OCI-LY7 (cell line): ENCODE results near the gene TDRD7.

Experiments
- CTCF ChIP-seq: fragments of 200-600 bp; sonication (generic); conservative IDR thresholded peaks from 2 replicates; pipeline ENCODE4 v1.5.1; 2014; ENCODE audit warnings: mild to moderate bottlenecking, antibody characterized with exemption, low read length, moderate library complexity, mixed read lengths
- EZH2phosphoT487 ChIP-seq: fragments of 200-600 bp; sonication (generic); IDR thresholded peaks from 2 replicates; pipeline ENCODE4 v1.6.1; 2018; ENCODE audit warnings: low read depth, borderline replicate concordance, mild to moderate bottlenecking, mixed run types, antibody characterized with exemption, low read length, moderate library complexity, mixed read lengths

- TF ChIP-seq CTCF (no peak), EZH2phosphoT487 (no peak)
These were observed 8.1 kb upstream of the TDRD7 start for GRCh38 chr9:97403746-97404316.
